WTC11 (cell line): ENCODE data around the gene ID2. TPM values are rescaled to one million over a fixed set of nuclear protein-coding genes. Genes with fewer than 3 reads are reported as not detected.

Experiments
- ATAC-seq: fragments of 200-7000 bp; cut with Tn5 transposase; 2 replicates; pipeline ENCODE4 v1.10.0; 2021; ENCODE audit warnings: mild to moderate bottlenecking, moderate library complexity
- CTCF ChIA-PET: fragments of 300-600 bp; sonication (Branson Sonifier 250); formaldehyde crosslinking; loops from one replicate; lab custom pipeline; 2021; ENCODE audit warnings: antibody characterized with exemption; lab: Charles Lee
- POLR2A ChIA-PET: fragments of 350-600 bp; sonication (Branson Sonifier 250); formaldehyde crosslinking; loops from one replicate; lab custom pipeline; 2021; ENCODE audit warnings: antibody characterized with exemption; lab: Charles Lee
- DNase-seq: peaks from one replicate; pipeline ENCODE4 v3.0.0; 2021; ENCODE audit warnings: low spot score
- H3K27ac Mint-ChIP-seq: 2 replicates; pipeline ENCODE4 v1.8.0; 2021; ENCODE audit warnings: mixed read lengths
- H3K27me3 Mint-ChIP-seq: 2 replicates; pipeline ENCODE4 v1.8.0; 2021; ENCODE audit warnings: low read depth, mild to moderate bottlenecking, moderate library complexity, mixed read lengths
- H3K36me3 Mint-ChIP-seq: 2 replicates; pipeline ENCODE4 v1.8.0; 2021; ENCODE audit warnings: mixed read lengths
- H3K4me1 Mint-ChIP-seq: 2 replicates; pipeline ENCODE4 v1.8.0; 2022; ENCODE audit warnings: mixed read lengths
- H3K4me3 Mint-ChIP-seq: 2 replicates; pipeline ENCODE4 v1.8.0; 2021; ENCODE audit warnings: mild to moderate bottlenecking, moderate library complexity, mixed read lengths
- H3K9me3 Mint-ChIP-seq: 2 replicates; pipeline ENCODE4 v1.8.0; 2021; ENCODE audit warnings: mixed read lengths
- ATF2 ChIP-seq: sonication (generic); formaldehyde crosslinking; IDR thresholded peaks from 2 replicates; pipeline ENCODE4 v1.8.1; 2022; ENCODE audit warnings: low read depth, missing genetic modification reagents, borderline replicate concordance
- CBFB ChIP-seq: sonication (generic); formaldehyde crosslinking; IDR thresholded peaks from 2 replicates; pipeline ENCODE4 v1.8.1; 2022; ENCODE audit warnings: mild to moderate bottlenecking, low read depth, missing genetic modification reagents
- CREM ChIP-seq: sonication (generic); formaldehyde crosslinking; IDR thresholded peaks from 2 replicates; pipeline ENCODE4 v1.8.1; 2022; ENCODE audit warnings: mild to moderate bottlenecking, missing genetic modification reagents, moderate library complexity
- CTCF ChIP-seq: fragments of 200-600 bp; IDR thresholded peaks from 2 replicates; pipeline ENCODE4 v1.8.0; 2022; ENCODE audit warnings: antibody characterized with exemption
- ELF4 ChIP-seq: sonication (generic); formaldehyde crosslinking; IDR thresholded peaks from 2 replicates; pipeline ENCODE4 v1.8.1; 2022; ENCODE audit warnings: low read depth, mild to moderate bottlenecking, moderate library complexity, missing genetic modification reagents
- EMX1 ChIP-seq: fragments of 250-450 bp; sonication (Bioruptor Pico); IDR thresholded peaks from 2 replicates; pipeline ENCODE4 v1.8.0; 2021; ENCODE audit warnings: mild to moderate bottlenecking
- ETV6 ChIP-seq: sonication (generic); formaldehyde crosslinking; IDR thresholded peaks from 2 replicates; pipeline ENCODE4 v1.8.1; 2022; ENCODE audit warnings: mild to moderate bottlenecking, missing genetic modification reagents
- FOXJ3 ChIP-seq: sonication (generic); formaldehyde crosslinking; IDR thresholded peaks from 2 replicates; pipeline ENCODE4 v1.9.0; 2021; ENCODE audit warnings: missing genetic modification reagents, mild to moderate bottlenecking, borderline replicate concordance
- FOXP1 ChIP-seq: sonication (generic); formaldehyde crosslinking; IDR thresholded peaks from 2 replicates; pipeline ENCODE4 v1.8.0; 2022; ENCODE audit warnings: missing genetic modification reagents, mild to moderate bottlenecking, moderate library complexity, borderline replicate concordance
- MAX ChIP-seq: sonication (generic); formaldehyde crosslinking; IDR thresholded peaks from 2 replicates; pipeline ENCODE4 v1.8.0; 2022; ENCODE audit warnings: mild to moderate bottlenecking, missing genetic modification reagents
- MLX ChIP-seq: sonication (generic); formaldehyde crosslinking; IDR thresholded peaks from 2 replicates; pipeline ENCODE4 v1.8.1; 2023; ENCODE audit warnings: mild to moderate bottlenecking, missing genetic modification reagents, moderate library complexity
- NFATC4 ChIP-seq: fragments of 250-450 bp; sonication (Bioruptor Pico); IDR thresholded peaks from 2 replicates; pipeline ENCODE4 v1.9.0; 2021; ENCODE audit warnings: mild to moderate bottlenecking
- NR3C1 ChIP-seq: sonication (generic); formaldehyde crosslinking; conservative IDR thresholded peaks from 2 replicates; pipeline ENCODE4 v1.8.1; 2023; ENCODE audit warnings: low read depth, mild to moderate bottlenecking, missing genetic modification reagents
- PREB ChIP-seq: sonication (generic); formaldehyde crosslinking; IDR thresholded peaks from 2 replicates; pipeline ENCODE4 v1.8.1; 2022; ENCODE audit warnings: mild to moderate bottlenecking, missing genetic modification reagents, moderate library complexity, borderline replicate concordance
- RELA ChIP-seq: sonication (generic); formaldehyde crosslinking; IDR thresholded peaks from 2 replicates; pipeline ENCODE4 v1.8.1; 2022; ENCODE audit warnings: missing genetic modification reagents, mild to moderate bottlenecking, borderline replicate concordance
- RORB ChIP-seq: fragments of 250-450 bp; sonication (Bioruptor Pico); IDR thresholded peaks from 2 replicates; pipeline ENCODE4 v1.9.0; 2021; ENCODE audit warnings: mild to moderate bottlenecking
- SOX15 ChIP-seq: fragments of 250-450 bp; sonication (Bioruptor Pico); IDR thresholded peaks from 2 replicates; pipeline ENCODE4 v1.9.0; 2021; ENCODE audit warnings: mild to moderate bottlenecking
- USF2 ChIP-seq: sonication (generic); formaldehyde crosslinking; IDR thresholded peaks from 2 replicates; pipeline ENCODE4 v1.8.1; 2023; ENCODE audit warnings: mild to moderate bottlenecking, missing genetic modification reagents, moderate library complexity
- ZNF121 ChIP-seq: sonication (generic); formaldehyde crosslinking; IDR thresholded peaks from 2 replicates; pipeline ENCODE4 v1.8.0; 2023; ENCODE audit warnings: missing genetic modification reagents
- ZNF138 ChIP-seq: sonication (generic); formaldehyde crosslinking; conservative IDR thresholded peaks from 2 replicates; pipeline ENCODE4 v1.8.1; 2022; ENCODE audit warnings: mild to moderate bottlenecking, moderate library complexity, missing genetic modification reagents
- ZNF317 ChIP-seq: sonication (generic); formaldehyde crosslinking; IDR thresholded peaks from 2 replicates; pipeline ENCODE4 v1.8.1; 2023; ENCODE audit warnings: low read depth, mild to moderate bottlenecking, moderate library complexity, missing genetic modification reagents, borderline replicate concordance
- ZNF423 ChIP-seq: fragments of 250-450 bp; sonication (Bioruptor Pico); IDR thresholded peaks from 2 replicates; pipeline ENCODE4 v2.1.2; 2022; ENCODE audit warnings: mild to moderate bottlenecking, moderate library complexity
- ZSCAN18 ChIP-seq: fragments of 250-450 bp; sonication (Bioruptor Pico); IDR thresholded peaks from 2 replicates; pipeline ENCODE4 v2.1.2; 2022; ENCODE audit warnings: mild to moderate bottlenecking, moderate library complexity
- total RNA-seq: library from RNA; stranded (reverse); gene quantifications from 3 replicates; pipeline ENCODE4 v1.2.3, GENCODE V29; 2021

The ID2 gene
- total RNA-seq, 1 experiment from 2014 or later, result 38.6 TPM

- Mint-ChIP-seq H3K4me3 (no peak overlapping the region), H3K27me3 (no peaks in the 10 kb centered on the region), H3K9me3 (peaks cover 13% of the 10 kb centered on the region), H3K4me1 (peaks cover 7% of the 10 kb centered on the region), H3K36me3 (peaks cover 6% of the 10 kb centered on the region; the same call in 1 of the 2 replicates), H3K27ac (no peak overlapping the region)
- DNase-seq (no peak), ATAC-seq (no peak)
- TF ChIP-seq ATF2 (no peak), EMX1 (no peak), PREB (no peak), ZNF121 (CRISPR knock-in tag) (no peak)
- ChIA-PET POLR2A (no interaction called here), CTCF (no interaction called here)
Observed at GRCh38 chr2:8697190-8697589, 15.3 kb downstream of the ID2 start.

GRCh38 chr2:8699839-8700238, 18.0 kb downstream of the ID2 start:
- ATAC-seq, result no peak
- H3K4me3 Mint-ChIP-seq, result no peak overlapping the region
- CTCF ChIA-PET, result no interaction called here

More at GRCh38 chr2:8699839-8700238, 18.0 kb downstream of the ID2 start:
- Mint-ChIP-seq H3K4me1 (peaks cover 9% of the 10 kb centered on the region), H3K27ac (no peak overlapping the region), H3K27me3 (no peaks in the 10 kb centered on the region), H3K36me3 (peaks cover 6% of the 10 kb centered on the region; the same call in 1 of the 2 replicates), H3K9me3 (peaks cover 13% of the 10 kb centered on the region)
- no peak for TF ChIP-seq ZNF423 (CRISPR knock-in tag)
- no peak for TF ChIP-seq ETV6 (CRISPR knock-in tag)
- no peak for TF ChIP-seq CTCF
- no peak for TF ChIP-seq ZNF138 (CRISPR knock-in tag)
- no peak for TF ChIP-seq MLX (CRISPR knock-in tag)
- no peak for TF ChIP-seq FOXJ3 (CRISPR knock-in tag)
- no peak for TF ChIP-seq CREM
- TF ChIP-seq NFATC4 (CRISPR knock-in tag), result no peak
- TF ChIP-seq ZNF317 (CRISPR knock-in tag), result no peak
- TF ChIP-seq CBFB (CRISPR knock-in tag), result no peak
- TF ChIP-seq NR3C1 (CRISPR knock-in tag), result no peak
- no peak for TF ChIP-seq FOXP1 (CRISPR knock-in tag)
- no peak for TF ChIP-seq USF2 (CRISPR knock-in tag)
- TF ChIP-seq ELF4 (CRISPR knock-in tag), result no peak
- no peak for TF ChIP-seq EMX1
- TF ChIP-seq SOX15 (CRISPR knock-in tag), result no peak
- TF ChIP-seq RORB (CRISPR knock-in tag), result no peak
- TF ChIP-seq MAX (CRISPR knock-in tag), result no peak
- TF ChIP-seq RELA (CRISPR knock-in tag), result no peak
- TF ChIP-seq ZSCAN18 (CRISPR knock-in tag), result no peak
- DNase-seq, result no peak
- POLR2A ChIA-PET, result no interaction called here
